Measurements from ENCODE around the gene DOLK. TPM values are rescaled to one million over a fixed set of nuclear protein-coding genes. Genes with fewer than 3 reads are reported as not detected.

The DOLK gene
- polyA plus RNA-seq, 1 of the 3 experiments (the other 2 are of a cell fraction) = 23.1 TPM

- TF ChIP-seq EP300 (IDR thresholded peaks at IDR 0.05; ENCODE audit: borderline replicate concordance in 1 of 2, low read depth in 1 of 2, low read length in 1 of 2) (peak in 1 of 2 experiments; percentile 48; a peak in 1 of 4 replicates), TEAD4 (IDR thresholded peaks at IDR 0.05; ENCODE audit: borderline replicate concordance, insufficient read depth) (no peak), NRF1 (IDR thresholded peaks at IDR 0.05; ENCODE audit: low read depth, low read length) (no peak), CHD2 (IDR thresholded peaks at IDR 0.05; ENCODE audit: low read length, partially characterized antibody) (no peak), SIN3A (IDR thresholded peaks at IDR 0.05; ENCODE audit: borderline replicate concordance, low read depth, low read length) (no peak; the same call in 1 of the 2 replicates), RXRA (IDR thresholded peaks at IDR 0.05; ENCODE audit: borderline replicate concordance, low read depth) (no peak)
- TF ChIP-seq, protein P1, sequence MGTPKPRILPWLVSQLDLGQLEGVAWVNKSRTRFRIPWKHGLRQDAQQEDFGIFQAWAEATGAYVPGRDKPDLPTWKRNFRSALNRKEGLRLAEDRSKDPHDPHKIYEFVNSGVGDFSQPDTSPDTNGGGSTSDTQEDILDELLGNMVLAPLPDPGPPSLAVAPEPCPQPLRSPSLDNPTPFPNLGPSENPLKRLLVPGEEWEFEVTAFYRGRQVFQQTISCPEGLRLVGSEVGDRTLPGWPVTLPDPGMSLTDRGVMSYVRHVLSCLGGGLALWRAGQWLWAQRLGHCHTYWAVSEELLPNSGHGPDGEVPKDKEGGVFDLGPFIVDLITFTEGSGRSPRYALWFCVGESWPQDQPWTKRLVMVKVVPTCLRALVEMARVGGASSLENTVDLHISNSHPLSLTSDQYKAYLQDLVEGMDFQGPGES (IDR thresholded peaks at IDR 0.05; ENCODE audit: low read depth, low read length) = no peak
Observed at GRCh38 chr9:128911529-128912035, 35.8 kb downstream of the DOLK start (continued).

GRCh38 chr9:128910906-128911305 is 36.5 kb downstream of the DOLK start:
- Histone ChIP-seq H3K4me2 (peak overlapping the region; percentile 77; the same call in 1 of the 2 replicates), H3K36me3 (replicated peaks in 1 of 2; ENCODE audit: control insufficient read depth in 1 of 2, insufficient read depth in 2 of 2, low read length in 1 of 2) (peaks cover 13 to 33% of the 10 kb centered on the region in 2 experiments)
- DNase-seq = no peak

GRCh38 chr9:128909859-128910258 is 37.5 kb downstream of the DOLK start:
- no peak for DNase-seq
- H3K4me1 ChIP-seq (ENCODE audit: control insufficient read depth in 1 of 2, insufficient read depth in 2 of 2, low read depth in 1 of 2, low read length in 1 of 2) = peaks cover 3 to 23% of the 10 kb centered on the region in 2 experiments; a peak in 3 of 4 replicates
- H3K9ac ChIP-seq = no peak overlapping the region
- no peaks in the 10 kb centered on the region for H3K9me2 ChIP-seq
- H3F3A ChIP-seq (replicated peaks; ENCODE audit: insufficient read depth) = peaks cover 10% of the 10 kb centered on the region
- ChIA-PET POLR2A (no interaction called here), CTCF (interaction anchor here (0.8 to 1.8 kb wide), 3 partner anchors 13 to 58 kb away, joined by 3 to 4 read pairs (median 3); no protein-coding TSS in a partner anchor)
- WGBS (ENCODE audit: low lambda C conversion rate) = 91% methylated on average over 4 of the region's 4 CpGs
- H3K27me3 ChIP-seq (ENCODE audit: insufficient read depth) = no peaks in the 10 kb centered on the region
- H2AFZ ChIP-seq (ENCODE audit: low read depth) = no peak overlapping the region
- no peaks in the 10 kb centered on the region for H3K9me3 ChIP-seq
- no peak overlapping the region for H3K4me3 ChIP-seq (ENCODE audit: low read depth in 2 of 2, low read length in 1 of 2)
- H3K4me2 ChIP-seq = no peak overlapping the region
- H4K20me1 ChIP-seq (ENCODE audit: insufficient read depth) = no peaks in the 10 kb centered on the region
- TF ChIP-seq, protein P2, sequence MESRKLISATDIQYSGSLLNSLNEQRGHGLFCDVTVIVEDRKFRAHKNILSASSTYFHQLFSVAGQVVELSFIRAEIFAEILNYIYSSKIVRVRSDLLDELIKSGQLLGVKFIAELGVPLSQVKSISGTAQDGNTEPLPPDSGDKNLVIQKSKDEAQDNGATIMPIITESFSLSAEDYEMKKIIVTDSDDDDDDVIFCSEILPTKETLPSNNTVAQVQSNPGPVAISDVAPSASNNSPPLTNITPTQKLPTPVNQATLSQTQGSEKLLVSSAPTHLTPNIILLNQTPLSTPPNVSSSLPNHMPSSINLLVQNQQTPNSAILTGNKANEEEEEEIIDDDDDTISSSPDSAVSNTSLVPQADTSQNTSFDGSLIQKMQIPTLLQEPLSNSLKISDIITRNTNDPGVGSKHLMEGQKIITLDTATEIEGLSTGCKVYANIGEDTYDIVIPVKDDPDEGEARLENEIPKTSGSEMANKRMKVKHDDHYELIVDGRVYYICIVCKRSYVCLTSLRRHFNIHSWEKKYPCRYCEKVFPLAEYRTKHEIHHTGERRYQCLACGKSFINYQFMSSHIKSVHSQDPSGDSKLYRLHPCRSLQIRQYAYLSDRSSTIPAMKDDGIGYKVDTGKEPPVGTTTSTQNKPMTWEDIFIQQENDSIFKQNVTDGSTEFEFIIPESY (IDR thresholded peaks at IDR 0.05; ENCODE audit: borderline replicate concordance, low read depth) = no peak
- TF ChIP-seq FOSL2 (IDR thresholded peaks at IDR 0.05; ENCODE audit: borderline replicate concordance, low read depth) (no peak), FOXM1 (IDR thresholded peaks at IDR 0.05; ENCODE audit: low read depth) (no peak), SMC3 (IDR thresholded peaks at IDR 0.05; ENCODE audit: low read depth, low read length) (no peak), MXI1 (IDR thresholded peaks at IDR 0.05; ENCODE audit: low read depth, low read length) (no peak)
- no peak overlapping the region for H3K27ac ChIP-seq (ENCODE audit: low read depth in 2 of 2, low read length in 1 of 2)
- peaks cover 57% of the 10 kb centered on the region for H3K79me2 ChIP-seq (ENCODE audit: insufficient read depth)
- peaks cover 13 to 29% of the 10 kb centered on the region in 2 experiments for H3K36me3 ChIP-seq (replicated peaks in 1 of 2; ENCODE audit: control insufficient read depth in 1 of 2, insufficient read depth in 2 of 2, low read length in 1 of 2)

More at GRCh38 chr9:128910906-128911305, 36.5 kb downstream of the DOLK start:
- no peak overlapping the region for H3K9ac ChIP-seq
- 89% methylated on average over 3 of the region's 6 CpGs for WGBS (ENCODE audit: low lambda C conversion rate)
- ChIA-PET CTCF (interaction anchor here (1.0 to 1.5 kb wide), 2 partner anchors 59 to 209 kb away, joined by 3 to 4 read pairs; partner anchors contain the start of gene PKN3), POLR2A (no interaction called here)
- TF ChIP-seq, protein P3, sequence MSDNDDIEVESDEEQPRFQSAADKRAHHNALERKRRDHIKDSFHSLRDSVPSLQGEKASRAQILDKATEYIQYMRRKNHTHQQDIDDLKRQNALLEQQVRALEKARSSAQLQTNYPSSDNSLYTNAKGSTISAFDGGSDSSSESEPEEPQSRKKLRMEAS (IDR thresholded peaks at IDR 0.05; ENCODE audit: low read depth) = no peak
- TF ChIP-seq MXI1 (IDR thresholded peaks at IDR 0.05; ENCODE audit: low read depth, low read length) = no peak
- no peak for TF ChIP-seq RAD21 (IDR thresholded peaks at IDR 0.05; ENCODE audit: low read length)
- no peak for TF ChIP-seq RXRA (IDR thresholded peaks at IDR 0.05; ENCODE audit: borderline replicate concordance, low read depth)
- peak overlapping the region in 1 of 2 experiments; percentile 70; a peak in 2 of 4 replicates for H3K27ac ChIP-seq (ENCODE audit: low read depth in 2 of 2, low read length in 1 of 2)
- H2AFZ ChIP-seq (ENCODE audit: low read depth) = no peak overlapping the region
- H3K9me2 ChIP-seq = no peaks in the 10 kb centered on the region
- no peak overlapping the region for H3K4me3 ChIP-seq (ENCODE audit: low read depth in 2 of 2, low read length in 1 of 2)
- H3K79me2 ChIP-seq (ENCODE audit: insufficient read depth) = peaks cover 56% of the 10 kb centered on the region
- peaks cover 3 to 23% of the 10 kb centered on the region in 2 experiments; a peak in 3 of 4 replicates for H3K4me1 ChIP-seq (ENCODE audit: control insufficient read depth in 1 of 2, insufficient read depth in 2 of 2, low read depth in 1 of 2, low read length in 1 of 2)
- no peaks in the 10 kb centered on the region for H3K27me3 ChIP-seq (ENCODE audit: insufficient read depth)
- H4K20me1 ChIP-seq (ENCODE audit: insufficient read depth) = no peaks in the 10 kb centered on the region
- peaks cover 7% of the 10 kb centered on the region for H3F3A ChIP-seq (replicated peaks; ENCODE audit: insufficient read depth)
- no peaks in the 10 kb centered on the region for H3K9me3 ChIP-seq
